ENCODE results near the gene HTATSF1.

Gene HTATSF1

DNA sequence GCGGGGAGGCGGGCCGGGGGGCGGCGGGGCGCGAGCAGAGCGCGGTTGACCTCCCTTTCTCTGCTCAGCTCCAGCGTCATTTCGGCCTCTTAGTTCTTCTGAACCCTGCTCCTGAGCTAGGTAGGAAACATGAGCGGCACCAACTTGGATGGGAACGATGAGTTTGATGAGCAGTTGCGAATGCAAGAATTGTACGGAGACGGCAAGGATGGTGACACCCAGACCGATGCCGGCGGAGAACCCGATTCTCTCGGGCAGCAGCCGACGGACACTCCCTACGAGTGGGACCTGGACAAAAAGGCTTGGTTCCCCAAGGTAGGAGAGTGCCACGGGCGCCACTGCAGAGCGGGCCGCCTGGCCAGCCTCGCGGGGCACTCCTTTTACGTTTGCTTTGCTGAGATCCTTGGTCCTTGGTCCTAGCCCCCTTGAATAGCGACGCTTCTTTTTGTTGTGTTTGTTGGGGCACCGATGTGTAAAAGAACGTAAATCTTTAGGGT lies at the start of gene HTATSF1:
Gene HTATSF1 (plus strand): TSS at position 37 of the 497 bp plus-strand sequence. CDS start 93 bp downstream, at position 130.
- H3K9ac ChIP-seq (ENCODE audit: low read length): peak within 1 kb of the TSS; percentile 84
- H3K9me3 ChIP-seq (ENCODE audit: control insufficient read depth, low read length): no peaks in the 10 kb centered on the region
- H3K4me3 ChIP-seq (ENCODE audit: low read length): peak within 1 kb of the TSS; percentile 47
- no peaks in the 10 kb centered on the region for H3K27me3 ChIP-seq (ENCODE audit: control insufficient read depth, insufficient read depth, low read length)
- no peaks in the 10 kb centered on the region for H3K36me3 ChIP-seq (ENCODE audit: control insufficient read depth, insufficient read depth, low read length)
- no peaks in the 10 kb centered on the region for H3K4me1 ChIP-seq (ENCODE audit: control insufficient read depth, insufficient read depth, low read length)

DNA sequence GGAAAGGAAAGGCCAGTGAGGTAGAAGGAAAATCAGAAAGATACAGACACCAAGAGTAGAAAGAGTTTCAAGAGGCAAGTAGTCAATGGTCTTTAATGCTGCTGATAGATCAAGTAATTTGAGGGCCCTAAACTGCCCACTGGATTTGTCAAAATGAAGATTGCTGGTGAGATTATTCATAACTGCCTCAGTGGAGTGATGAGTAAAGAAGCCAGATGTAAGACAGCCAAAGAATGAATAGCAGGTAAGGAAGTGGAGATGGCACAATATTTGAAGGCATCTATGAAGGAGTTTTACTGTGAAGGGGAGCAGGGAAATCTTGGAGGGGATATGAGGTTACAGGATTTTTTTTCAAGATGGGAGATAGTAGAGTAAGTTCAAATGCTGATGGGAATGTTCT lies 49.4 kb upstream of the HTATSF1 start:
- no peak overlapping the region for H3K4me3 ChIP-seq (ENCODE audit: low read length)
- no peaks in the 10 kb centered on the region for H3K9me3 ChIP-seq (ENCODE audit: control insufficient read depth, low read length)
- no peaks in the 10 kb centered on the region for H3K4me1 ChIP-seq (ENCODE audit: control insufficient read depth, insufficient read depth, low read length)
- no peaks in the 10 kb centered on the region for H3K36me3 ChIP-seq (ENCODE audit: control insufficient read depth, insufficient read depth, low read length)
- no peaks in the 10 kb centered on the region for H3K27me3 ChIP-seq (ENCODE audit: control insufficient read depth, insufficient read depth, low read length)
- H3K9ac ChIP-seq (ENCODE audit: low read length): no peak overlapping the region

GRCh38 chrX:136450050-136450830 lies 47.2 kb upstream of the HTATSF1 start:
- H3K9me3 ChIP-seq (ENCODE audit: control insufficient read depth, low read length): no peaks in the 10 kb centered on the region
- no peaks in the 10 kb centered on the region for H3K27me3 ChIP-seq (ENCODE audit: control insufficient read depth, insufficient read depth, low read length)
- H3K4me3 ChIP-seq (ENCODE audit: low read length): no peak overlapping the region
- H3K4me1 ChIP-seq (ENCODE audit: control insufficient read depth, insufficient read depth, low read length): peaks cover 3% of the 10 kb centered on the region
- H3K9ac ChIP-seq (ENCODE audit: low read length): no peak overlapping the region
- no peaks in the 10 kb centered on the region for H3K36me3 ChIP-seq (ENCODE audit: control insufficient read depth, insufficient read depth, low read length)

GRCh38 chrX:136452614-136453013 lies 44.8 kb upstream of the HTATSF1 start:
- Histone ChIP-seq H3K9ac (ENCODE audit: low read length) (no peak overlapping the region), H3K4me3 (ENCODE audit: low read length) (no peak overlapping the region), H3K9me3 (ENCODE audit: control insufficient read depth, low read length) (no peaks in the 10 kb centered on the region)

GRCh38 chrX:136453114-136453513 lies 44.3 kb upstream of the HTATSF1 start:
- H3K9me3 ChIP-seq (ENCODE audit: control insufficient read depth, low read length): no peaks in the 10 kb centered on the region
- no peak overlapping the region for H3K9ac ChIP-seq (ENCODE audit: low read length)
- H3K27me3 ChIP-seq (ENCODE audit: control insufficient read depth, insufficient read depth, low read length): no peaks in the 10 kb centered on the region
- H3K36me3 ChIP-seq (ENCODE audit: control insufficient read depth, insufficient read depth, low read length): no peaks in the 10 kb centered on the region
- no peak overlapping the region for H3K4me3 ChIP-seq (ENCODE audit: low read length)
- H3K4me1 ChIP-seq (ENCODE audit: control insufficient read depth, insufficient read depth, low read length): peaks cover 3% of the 10 kb centered on the region

More at GRCh38 chrX:136452614-136453013, 44.8 kb upstream of the HTATSF1 start:
- Histone ChIP-seq H3K4me1 (ENCODE audit: control insufficient read depth, insufficient read depth, low read length) (peaks cover 3% of the 10 kb centered on the region), H3K36me3 (ENCODE audit: control insufficient read depth, insufficient read depth, low read length) (no peaks in the 10 kb centered on the region), H3K27me3 (ENCODE audit: control insufficient read depth, insufficient read depth, low read length) (no peaks in the 10 kb centered on the region)

DNA sequence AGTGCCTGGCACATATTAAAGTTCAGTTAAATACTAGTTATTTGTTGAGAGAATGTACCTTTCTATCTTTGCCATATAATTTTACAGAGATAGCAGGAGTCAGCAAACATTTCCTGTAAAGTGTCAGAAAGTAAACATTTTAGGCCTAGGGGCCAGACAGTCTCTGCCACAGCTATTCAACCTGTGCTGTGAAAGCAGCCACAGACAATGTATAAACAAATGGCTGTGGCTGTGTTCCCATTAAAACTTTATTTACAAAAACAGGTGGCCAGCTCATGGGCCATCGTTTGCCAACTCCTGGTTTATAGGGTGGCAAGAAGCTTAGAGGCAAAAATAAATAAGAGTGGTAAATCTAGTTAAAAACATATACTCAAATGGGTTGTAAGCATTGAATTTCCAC lies 43.6 kb upstream of the HTATSF1 start:
- Histone ChIP-seq H3K4me3 (ENCODE audit: low read length) (no peak overlapping the region), H3K36me3 (ENCODE audit: control insufficient read depth, insufficient read depth, low read length) (no peaks in the 10 kb centered on the region), H3K9me3 (ENCODE audit: control insufficient read depth, low read length) (no peaks in the 10 kb centered on the region), H3K27me3 (ENCODE audit: control insufficient read depth, insufficient read depth, low read length) (no peaks in the 10 kb centered on the region), H3K9ac (ENCODE audit: low read length) (no peak overlapping the region), H3K4me1 (ENCODE audit: control insufficient read depth, insufficient read depth, low read length) (peaks cover 3% of the 10 kb centered on the region)

DNA sequence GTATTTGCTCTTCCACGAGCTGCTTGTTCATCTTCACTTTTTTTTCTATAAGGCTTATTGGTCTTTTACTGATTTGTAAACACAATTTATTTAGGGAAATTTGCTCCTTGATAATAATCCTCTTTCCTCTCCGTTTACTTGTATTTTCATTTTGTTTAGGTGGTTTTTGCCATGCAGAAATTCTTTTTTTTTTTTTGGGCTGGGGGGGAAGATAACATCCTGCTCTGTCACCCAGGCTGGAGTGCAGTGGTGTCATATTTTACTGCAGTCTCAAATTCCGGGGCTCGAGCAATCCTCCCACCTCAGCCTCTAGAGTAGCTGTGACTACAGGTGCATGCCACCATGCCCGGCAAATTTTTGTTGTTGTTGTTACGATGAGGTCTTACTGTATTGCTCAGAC lies 41.3 kb upstream of the HTATSF1 start:
- H3K4me3 ChIP-seq (ENCODE audit: low read length): no peak overlapping the region
- H3K9ac ChIP-seq (ENCODE audit: low read length): no peak overlapping the region
- no peaks in the 10 kb centered on the region for H3K36me3 ChIP-seq (ENCODE audit: control insufficient read depth, insufficient read depth, low read length)
- peaks cover 3% of the 10 kb centered on the region for H3K4me1 ChIP-seq (ENCODE audit: control insufficient read depth, insufficient read depth, low read length)
- H3K9me3 ChIP-seq (ENCODE audit: control insufficient read depth, low read length): no peaks in the 10 kb centered on the region
- H3K27me3 ChIP-seq (ENCODE audit: control insufficient read depth, insufficient read depth, low read length): no peaks in the 10 kb centered on the region

GRCh38 chrX:136457303-136457917 lies 40.0 kb upstream of the HTATSF1 start:
- no peaks in the 10 kb centered on the region for H3K27me3 ChIP-seq (ENCODE audit: control insufficient read depth, insufficient read depth, low read length)
- H3K9ac ChIP-seq (ENCODE audit: low read length): no peak overlapping the region
- no peak overlapping the region for H3K4me3 ChIP-seq (ENCODE audit: low read length)
- H3K9me3 ChIP-seq (ENCODE audit: control insufficient read depth, low read length): no peaks in the 10 kb centered on the region
- H3K36me3 ChIP-seq (ENCODE audit: control insufficient read depth, insufficient read depth, low read length): no peaks in the 10 kb centered on the region
- peaks cover 3% of the 10 kb centered on the region for H3K4me1 ChIP-seq (ENCODE audit: control insufficient read depth, insufficient read depth, low read length)

GRCh38 chrX:136464589-136464988 lies 32.8 kb upstream of the HTATSF1 start:
- Histone ChIP-seq H3K9ac (ENCODE audit: low read length) (no peak overlapping the region), H3K36me3 (ENCODE audit: control insufficient read depth, insufficient read depth, low read length) (no peaks in the 10 kb centered on the region), H3K9me3 (ENCODE audit: control insufficient read depth, low read length) (no peaks in the 10 kb centered on the region), H3K27me3 (ENCODE audit: control insufficient read depth, insufficient read depth, low read length) (no peaks in the 10 kb centered on the region), H3K4me1 (ENCODE audit: control insufficient read depth, insufficient read depth, low read length) (no peaks in the 10 kb centered on the region), H3K4me3 (ENCODE audit: low read length) (no peak overlapping the region)

DNA sequence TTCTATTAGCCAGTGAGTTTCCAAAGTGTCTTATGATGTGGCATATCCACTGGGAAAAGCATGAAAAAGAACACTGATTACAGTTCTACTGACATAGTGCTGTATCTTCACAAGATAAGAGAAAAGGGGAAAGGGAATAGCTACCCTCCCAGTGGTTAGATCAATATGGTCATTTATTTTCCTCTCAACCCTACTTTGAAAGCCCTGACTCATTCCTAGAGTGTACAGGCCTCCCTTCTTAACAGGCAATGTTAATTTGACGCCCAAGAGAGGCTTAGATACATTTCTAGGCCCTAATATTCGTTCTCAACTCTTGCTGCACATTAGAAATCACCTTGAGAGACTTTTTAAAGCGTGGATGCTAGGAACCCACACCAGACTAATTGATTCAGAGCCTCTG lies 30.1 kb upstream of the HTATSF1 start:
- H3K9ac ChIP-seq (ENCODE audit: low read length): no peak overlapping the region
- H3K27me3 ChIP-seq (ENCODE audit: control insufficient read depth, insufficient read depth, low read length): no peaks in the 10 kb centered on the region
- no peaks in the 10 kb centered on the region for H3K9me3 ChIP-seq (ENCODE audit: control insufficient read depth, low read length)
- no peak overlapping the region for H3K4me3 ChIP-seq (ENCODE audit: low read length)
- H3K36me3 ChIP-seq (ENCODE audit: control insufficient read depth, insufficient read depth, low read length): no peaks in the 10 kb centered on the region
- H3K4me1 ChIP-seq (ENCODE audit: control insufficient read depth, insufficient read depth, low read length): no peaks in the 10 kb centered on the region

DNA sequence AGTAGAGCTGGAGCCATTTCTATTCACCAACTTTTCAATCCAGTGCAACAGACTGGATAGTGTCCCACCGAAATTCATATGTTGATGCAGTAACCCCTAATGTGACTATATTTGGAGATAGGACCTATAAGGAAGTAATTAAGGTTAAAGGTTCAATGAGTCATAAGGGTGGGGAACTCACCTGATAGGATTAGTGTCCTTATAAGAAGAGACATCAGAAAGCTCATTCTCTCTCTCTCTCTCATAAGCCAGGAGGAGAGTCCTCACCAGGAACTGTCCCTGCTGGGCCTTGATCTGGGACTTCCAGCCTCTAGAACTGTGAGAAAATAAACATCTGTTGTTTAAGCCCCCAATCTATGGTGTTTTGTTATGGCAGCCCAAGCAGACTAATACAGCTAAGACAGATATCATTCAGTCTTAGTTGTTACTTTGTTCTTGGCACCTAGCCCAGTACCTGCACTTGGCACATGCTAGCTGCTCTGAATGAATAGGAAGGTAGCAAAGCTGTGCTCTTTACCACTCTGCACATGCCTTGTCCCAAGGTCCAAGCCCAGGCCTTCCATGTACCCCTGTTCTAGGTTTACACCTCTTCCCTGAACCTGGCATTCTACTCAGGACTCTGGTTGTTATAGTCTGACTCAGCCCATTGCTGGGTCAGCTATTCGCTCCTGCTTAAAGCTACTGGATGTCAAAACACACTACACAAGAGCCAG lies 28.8 kb upstream of the HTATSF1 start:
- H3K27me3 ChIP-seq (ENCODE audit: control insufficient read depth, insufficient read depth, low read length): no peaks in the 10 kb centered on the region
- no peak overlapping the region for H3K9ac ChIP-seq (ENCODE audit: low read length)
- H3K4me3 ChIP-seq (ENCODE audit: low read length): no peak overlapping the region
- no peaks in the 10 kb centered on the region for H3K36me3 ChIP-seq (ENCODE audit: control insufficient read depth, insufficient read depth, low read length)
- H3K9me3 ChIP-seq (ENCODE audit: control insufficient read depth, low read length): no peaks in the 10 kb centered on the region
- H3K4me1 ChIP-seq (ENCODE audit: control insufficient read depth, insufficient read depth, low read length): no peaks in the 10 kb centered on the region

DNA sequence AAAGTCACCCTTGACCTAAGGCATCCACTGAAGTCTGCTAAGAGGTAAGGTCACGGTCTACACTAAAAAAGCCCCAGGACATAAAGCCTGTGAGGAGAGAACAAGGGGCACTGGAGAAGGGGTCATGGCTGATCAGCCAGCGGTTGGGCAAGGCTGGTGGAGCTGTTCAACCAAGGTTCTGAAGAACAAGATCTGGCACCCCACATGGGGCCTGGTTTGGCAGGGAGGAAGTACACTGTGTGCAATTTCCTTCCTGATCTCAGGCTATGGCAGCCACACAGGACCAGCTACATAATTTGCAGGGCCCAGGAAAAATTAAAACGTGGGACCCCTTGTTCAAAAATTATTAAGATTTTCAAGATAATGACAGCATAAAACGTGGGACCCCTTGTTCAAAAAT lies 23.7 kb upstream of the HTATSF1 start:
- no peak overlapping the region for H3K4me3 ChIP-seq (ENCODE audit: low read length)
- H3K4me1 ChIP-seq (ENCODE audit: control insufficient read depth, insufficient read depth, low read length): no peaks in the 10 kb centered on the region
- H3K27me3 ChIP-seq (ENCODE audit: control insufficient read depth, insufficient read depth, low read length): no peaks in the 10 kb centered on the region
- no peaks in the 10 kb centered on the region for H3K9me3 ChIP-seq (ENCODE audit: control insufficient read depth, low read length)
- H3K36me3 ChIP-seq (ENCODE audit: control insufficient read depth, insufficient read depth, low read length): no peaks in the 10 kb centered on the region
- H3K9ac ChIP-seq (ENCODE audit: low read length): no peak overlapping the region
